GM23338 (cell line): ENCODE measurements around the gene RAD51B. TPM values are rescaled to one million over a fixed set of nuclear protein-coding genes. Genes with fewer than 3 reads are reported as not detected.

Experiments
- ATAC-seq: fragments of 200-7000 bp; cut with Tn5 transposase; 3 replicates; pipeline ENCODE4 v1.9.1; 2020
- DNase-seq: peaks from one replicate; pipeline ENCODE4 v3.0.0-alpha.2; 2015; ENCODE audit warnings: low spot score
- H2AFZ ChIP-seq: fragments of 200-600 bp; sonication (generic); 2 replicates; pipeline ENCODE4 v1.8.0; 2016; ENCODE audit warnings: antibody characterized with exemption, mild to moderate bottlenecking, moderate library complexity
- H3F3A ChIP-seq: fragments of 200-600 bp; sonication (generic); replicated peaks from 2 replicates; pipeline ENCODE4 v1.8.0; 2017; ENCODE audit warnings: antibody characterized with exemption, mixed run types, low read depth
- H3K27ac ChIP-seq: fragments of 200-600 bp; sonication (generic); 2 replicates; pipeline ENCODE4 v1.6.1; 2016; ENCODE audit warnings: low read depth
- H3K27me3 ChIP-seq: fragments of 200-600 bp; sonication (generic); 2 replicates; pipeline ENCODE4 v1.8.0; 2016; ENCODE audit warnings: mild to moderate bottlenecking, mixed run types, moderate library complexity; ENCODE audit not compliant: insufficient read depth
- H3K36me3 ChIP-seq: fragments of 200-600 bp; sonication (generic); 2 replicates; pipeline ENCODE4 v1.8.0; 2016; ENCODE audit warnings: mild to moderate bottlenecking; ENCODE audit not compliant: insufficient read depth
- H3K4me1 ChIP-seq: fragments of 200-600 bp; sonication (generic); 2 replicates; pipeline ENCODE4 v1.8.0; 2016; ENCODE audit warnings: mild to moderate bottlenecking, moderate library complexity; ENCODE audit not compliant: insufficient read depth
- H3K4me2 ChIP-seq: fragments of 200-600 bp; sonication (generic); 2 replicates; pipeline ENCODE4 v1.7.1; 2017; ENCODE audit warnings: mixed run types
- H3K4me3 ChIP-seq: fragments of 200-600 bp; sonication (generic); 2 replicates; pipeline ENCODE4 v1.6.1; 2016; ENCODE audit warnings: mixed run types
- H3K79me2 ChIP-seq: fragments of 200-600 bp; sonication (generic); replicated peaks from 2 replicates; pipeline ENCODE4 v1.8.0; 2017; ENCODE audit warnings: mild to moderate bottlenecking; ENCODE audit not compliant: insufficient read depth
- H3K9me2 ChIP-seq: fragments of 200-600 bp; sonication (generic); 2 replicates; pipeline ENCODE4 v1.8.0; 2017; ENCODE audit not compliant: insufficient read depth
- H4K20me1 ChIP-seq: fragments of 200-600 bp; sonication (generic); replicated peaks from 2 replicates; pipeline ENCODE4 v1.8.0; 2017; ENCODE audit warnings: mild to moderate bottlenecking; ENCODE audit not compliant: insufficient read depth
- H3K27ac Mint-ChIP-seq: 2 replicates; pipeline ENCODE4 v1.8.0; 2020; ENCODE audit warnings: inconsistent platforms, mild to moderate bottlenecking, moderate library complexity, mixed read lengths
- H3K27me3 Mint-ChIP-seq: 3 replicates; pipeline ENCODE4 v1.8.0; 2022; ENCODE audit warnings: low read depth, mild to moderate bottlenecking, moderate library complexity, mixed read lengths, inconsistent platforms; ENCODE audit not compliant: insufficient read depth, poor library complexity
- H3K36me3 Mint-ChIP-seq: 3 replicates; pipeline ENCODE4 v1.8.0; 2021; ENCODE audit warnings: low read depth, mild to moderate bottlenecking, inconsistent platforms, moderate library complexity, mixed read lengths
- H3K4me1 Mint-ChIP-seq: 3 replicates; pipeline ENCODE4 v1.8.0; 2020; ENCODE audit warnings: mild to moderate bottlenecking, inconsistent platforms, mixed read lengths
- H3K4me3 Mint-ChIP-seq: 3 replicates; pipeline ENCODE4 v1.8.0; 2021; ENCODE audit warnings: moderate library complexity, mild to moderate bottlenecking, inconsistent platforms, mixed read lengths
- H3K9me3 Mint-ChIP-seq: 3 replicates; pipeline ENCODE4 v1.8.0; 2020; ENCODE audit warnings: moderate library complexity, mild to moderate bottlenecking, inconsistent platforms, mixed read lengths
- CREB1 ChIP-seq: fragments of 250-450 bp; sonication (Bioruptor Pico); IDR thresholded peaks from 2 replicates; pipeline ENCODE4 v1.5.0; 2020; ENCODE audit warnings: low read depth, mild to moderate bottlenecking, moderate library complexity
- CTCF ChIP-seq, 2 experiments: fragments of 200-600 bp in 1 of 2; sonication (generic) in 1 of 2; conservative IDR thresholded peaks; 2 replicates each; pipeline versions ENCODE4 v1.5.1 to v1.6.1; 2016 to 2017; ENCODE audit warnings: antibody characterized with exemption in 2 of 2, low read depth in 2 of 2, mild to moderate bottlenecking in 2 of 2, moderate library complexity in 1 of 2
- ETS1 ChIP-seq: IDR thresholded peaks from 2 replicates; pipeline ENCODE4 v1.6.1; 2016; ENCODE audit warnings: antibody characterized with exemption
- EZH2 ChIP-seq: fragments of 200-600 bp; sonication (generic); IDR thresholded peaks from one replicate; pipeline ENCODE4 v1.8.0; 2017; ENCODE audit warnings: antibody characterized with exemption, mild to moderate bottlenecking, low read depth; ENCODE audit not compliant: unreplicated experiment
- EZH2phosphoT487 ChIP-seq: fragments of 200-600 bp; sonication (generic); IDR thresholded peaks from one replicate; pipeline ENCODE4 v1.8.1; 2018; ENCODE audit warnings: antibody characterized with exemption; ENCODE audit not compliant: unreplicated experiment
- JUNB ChIP-seq: IDR thresholded peaks from one replicate; pipeline ENCODE4 v1.6.1; 2016; ENCODE audit warnings: antibody characterized with exemption; ENCODE audit not compliant: unreplicated experiment
- NANOG ChIP-seq: IDR thresholded peaks from 2 replicates; pipeline ENCODE4 v1.6.1; 2016; ENCODE audit warnings: antibody characterized with exemption, borderline replicate concordance
- POLR2AphosphoS5 ChIP-seq: IDR thresholded peaks from 2 replicates; pipeline ENCODE4 v1.6.1; 2016; ENCODE audit warnings: antibody characterized with exemption, low read depth
- REST ChIP-seq: IDR thresholded peaks from one replicate; pipeline ENCODE4 v1.6.1; 2018; ENCODE audit warnings: antibody characterized with exemption; ENCODE audit not compliant: unreplicated experiment
- STAT1 ChIP-seq: IDR thresholded peaks from one replicate; pipeline ENCODE4 v1.6.1; 2016; ENCODE audit warnings: antibody characterized with exemption; ENCODE audit not compliant: unreplicated experiment
- ZNF114 ChIP-seq: fragments of 250-450 bp; sonication (Bioruptor Pico); IDR thresholded peaks from 2 replicates; pipeline ENCODE4 v1.5.0; 2020; ENCODE audit warnings: mild to moderate bottlenecking, moderate library complexity
- ZNF331 ChIP-seq: fragments of 250-450 bp; sonication (Bioruptor Pico); IDR thresholded peaks from 2 replicates; pipeline ENCODE4 v1.5.0; 2020; ENCODE audit warnings: low read depth, mild to moderate bottlenecking, moderate library complexity
- ZNF462 ChIP-seq: fragments of 250-450 bp; sonication (Bioruptor Pico); IDR thresholded peaks from 2 replicates; pipeline ENCODE4 v1.5.0; 2020; ENCODE audit warnings: mild to moderate bottlenecking, moderate library complexity
- polyA plus RNA-seq: library from polyadenylated mRNA; unstranded; fragments of >200 nt; fragmentation: Nextera tagmentation; extraction: Ambion mirVana; gene quantifications from 2 replicates; pipeline ENCODE4 v1.2.1, GENCODE V29; 2016
- total RNA-seq: library from RNA; depleted of rRNA; stranded (reverse); fragments of >200 nt; shearing (Covaris generic); gene quantifications from 2 replicates; pipeline ENCODE4 v1.2.3, GENCODE V29; 2014

The RAD51B gene
- total and polyA plus RNA-seq, 2 experiments from 2014 or later, result 15.7 to 29.1 TPM

- H3K27ac ChIP-seq, result no peak overlapping the region
- H3K4me2 ChIP-seq, result no peak overlapping the region
- ATAC-seq, result no peak
- Mint-ChIP-seq H3K4me3 (no peak overlapping the region), H3K27me3 (peaks cover 4% of the 10 kb centered on the region), H3K9me3 (peaks cover 12% of the 10 kb centered on the region), H3K36me3 (peaks cover 7% of the 10 kb centered on the region; the same call in 1 of the 3 replicates), H3K4me1 (peaks cover 5% of the 10 kb centered on the region; the same call in 1 of the 3 replicates), H3K27ac (no peak overlapping the region)
- H3K27me3 ChIP-seq, result no peaks in the 10 kb centered on the region
- H3K4me1 ChIP-seq, result no peaks in the 10 kb centered on the region
- H3K4me3 ChIP-seq, result no peak overlapping the region
- TF ChIP-seq STAT1, result no peak
- no peak for TF ChIP-seq CREB1 (CRISPR knock-in tag)
- no peak for TF ChIP-seq ZNF114 (CRISPR knock-in tag)
- no peak for TF ChIP-seq ZNF462 (CRISPR knock-in tag)
- TF ChIP-seq REST, result no peak
- no peak for TF ChIP-seq ETS1
- no peak for TF ChIP-seq CTCF (conservative IDR thresholded peaks at IDR 0.05; ENCODE audit: low read depth in 2 of 2)
- no peak for TF ChIP-seq POLR2AphosphoS5
- TF ChIP-seq EZH2, result no peak
- no peak for TF ChIP-seq ZNF331 (CRISPR knock-in tag)
- no peak for TF ChIP-seq NANOG
- TF ChIP-seq EZH2phosphoT487, result no peak
- TF ChIP-seq JUNB, result no peak
- H3K36me3 ChIP-seq, result no peaks in the 10 kb centered on the region
- no peaks in the 10 kb centered on the region for H3K79me2 ChIP-seq
- H3F3A ChIP-seq, result no peaks in the 10 kb centered on the region
- H2AFZ ChIP-seq, result no peak overlapping the region
- H4K20me1 ChIP-seq, result no peaks in the 10 kb centered on the region
- DNase-seq, result no peak
- H3K9me2 ChIP-seq, result peaks cover 8% of the 10 kb centered on the region; the same call in 1 of the 2 replicates
Observed at GRCh38 chr14:68575426-68575825, 755.8 kb downstream of the RAD51B start.
